Natural killer cell (primary cell): ENCODE data around the gene LPCAT3. TPM values are rescaled to one million over a fixed set of nuclear protein-coding genes. Genes with fewer than 3 reads are reported as not detected.

Experiments
- ATAC-seq, 3 donors: fragments of 150-1000 bp in 2 of 3; fragments of 200-7000 bp in 1 of 3; cut with Tn5 transposase; 1 replicate in 1 of 3; 2 replicates in 2 of 3; pipeline ENCODE4 v1.10.0; 2021; ENCODE audit warnings: mild to moderate bottlenecking in 2 of 3, moderate library complexity in 2 of 3
- DNase-seq, 2 donors: peaks; one replicate each; pipeline versions ENCODE4 v3.0.0 to v3.0.0-alpha.2; 2013 to 2021; ENCODE audit warnings: mixed read lengths in 1 of 2
- H3K27ac ChIP-seq: one replicate; pipeline ENCODE4 v1.5.1; 2013; ENCODE audit warnings: mild to moderate bottlenecking, low read length
- H3K27me3 ChIP-seq: one replicate; pipeline ENCODE4 v1.6.1; 2013; ENCODE audit warnings: low read length; ENCODE audit not compliant: control insufficient read depth, insufficient read depth
- H3K36me3 ChIP-seq: one replicate; pipeline ENCODE4 v1.6.1; 2013; ENCODE audit warnings: low read length; ENCODE audit not compliant: control insufficient read depth, insufficient read depth
- H3K4me1 ChIP-seq: one replicate; pipeline ENCODE4 v1.6.1; 2013; ENCODE audit warnings: low read length; ENCODE audit not compliant: control insufficient read depth, insufficient read depth
- H3K4me3 ChIP-seq: one replicate; pipeline ENCODE4 v1.5.1; 2013; ENCODE audit warnings: low read length
- H3K9me3 ChIP-seq: one replicate; pipeline ENCODE4 v1.6.1; 2013; ENCODE audit warnings: low read length; ENCODE audit not compliant: control insufficient read depth, insufficient read depth
- H3K27ac Mint-ChIP-seq, 2 donors: one replicate each; pipeline ENCODE4 v1.8.0; 2022; ENCODE audit warnings: mild to moderate bottlenecking in 2 of 2, mixed read lengths in 2 of 2, moderate library complexity in 1 of 2
- H3K27me3 Mint-ChIP-seq, 2 donors: one replicate each; pipeline ENCODE4 v1.8.0; 2022; ENCODE audit warnings: low read depth in 2 of 2, mixed read lengths in 2 of 2
- H3K36me3 Mint-ChIP-seq: one replicate; pipeline ENCODE4 v1.8.0; 2022; ENCODE audit warnings: mixed read lengths
- H3K4me1 Mint-ChIP-seq, 2 donors: one replicate each; pipeline ENCODE4 v1.8.0; 2022; ENCODE audit warnings: mixed read lengths in 2 of 2
- H3K4me3 Mint-ChIP-seq: one replicate; pipeline ENCODE4 v1.8.0; 2022; ENCODE audit warnings: mild to moderate bottlenecking, moderate library complexity, mixed read lengths
- H3K9me3 Mint-ChIP-seq, 2 donors: one replicate each; pipeline ENCODE4 v1.8.0; 2022; ENCODE audit warnings: mixed read lengths in 2 of 2
- CTCF ChIP-seq: fragments of 200-600 bp; IDR thresholded peaks from one replicate; pipeline ENCODE4 v1.8.0; 2022; ENCODE audit warnings: antibody characterized with exemption
- WGBS: methylation state at CpG from one replicate; pipeline ENCODE4 v1.1.7; 2013; ENCODE audit warnings: missing lambda C conversion rate; ENCODE audit not compliant: insufficient coverage; 5-methylcytosine and 5-hydroxymethylcytosine counted together
- intact Hi-C: fragments of 100-400 bp; cut with micrococcal nuclease; formaldehyde crosslinking; loops from one replicate; pipeline ENCODE4 v1.14.2; 2022
- total RNA-seq, 4 donors: library from RNA; stranded (reverse); fragments of 120-200 nt in 1 of 4; gene quantifications; one replicate each; pipeline versions ENCODE4 v1.2.3 to v1.2.4, GENCODE V29; 2013 to 2022

LPCAT3 gene
- total RNA-seq, 3 donors from 2014 or later (not counting 1 experiment from before 2014, with no cell fraction given): 45.6 to 54.3 (median 45.6) TPM

GRCh38 chr12:6979021-6979420 lies 39.3 kb downstream of the LPCAT3 start:
- no peak overlapping the region for H3K4me3 ChIP-seq
- no peaks in the 10 kb centered on the region for H3K9me3 Mint-ChIP-seq
- no peaks in the 10 kb centered on the region for H3K4me1 ChIP-seq
- H3K27me3 Mint-ChIP-seq: no peaks in the 10 kb centered on the region
- WGBS: 95% methylated on average over 6 of the region's 6 CpGs
- no peak for TF ChIP-seq CTCF
- H3K9me3 ChIP-seq: no peaks in the 10 kb centered on the region
- peaks cover 5% of the 10 kb centered on the region in 2 donors for H3K4me1 Mint-ChIP-seq
- H3K27ac Mint-ChIP-seq: peak overlapping the region in 1 of 2 donors; percentile 8
- intact Hi-C loops: no loop called here
- DNase-seq (no peak), ATAC-seq (no peak)
- H3K27me3 ChIP-seq: no peaks in the 10 kb centered on the region
- peaks cover 8% of the 10 kb centered on the region for H3K36me3 Mint-ChIP-seq
- peaks cover 75% of the 10 kb centered on the region for H3K36me3 ChIP-seq
- H3K27ac ChIP-seq: no peak overlapping the region
- H3K4me3 Mint-ChIP-seq: no peak overlapping the region

- no peak for DNase-seq
- Mint-ChIP-seq H3K4me3 (no peak overlapping the region), H3K36me3 (peaks cover 8% of the 10 kb centered on the region), H3K27me3 (no peaks in the 10 kb centered on the region), H3K27ac (peak overlapping the region in 1 of 2 donors; percentile 8), H3K9me3 (no peaks in the 10 kb centered on the region), H3K4me1 (peaks cover 5% of the 10 kb centered on the region in 2 donors)
- Histone ChIP-seq H3K36me3 (peaks cover 76% of the 10 kb centered on the region), H3K9me3 (no peaks in the 10 kb centered on the region), H3K4me3 (no peak overlapping the region), H3K27me3 (no peaks in the 10 kb centered on the region), H3K4me1 (no peaks in the 10 kb centered on the region), H3K27ac (no peak overlapping the region)
- no peak for TF ChIP-seq CTCF
- intact Hi-C loops: no loop called here
- ATAC-seq: no peak
- 91% methylated on average over 3 of the region's 3 CpGs for WGBS
These were observed 39.7 kb downstream of the LPCAT3 start for GRCh38 chr12:6978611-6979011.

GRCh38 chr12:6978188-6978587 lies 40.1 kb downstream of the LPCAT3 start:
- peaks cover 8% of the 10 kb centered on the region for H3K36me3 Mint-ChIP-seq
- H3K36me3 ChIP-seq: peaks cover 73% of the 10 kb centered on the region

More at GRCh38 chr12:6978188-6978587, 40.1 kb downstream of the LPCAT3 start:
- H3K9me3 ChIP-seq: no peaks in the 10 kb centered on the region
- peak overlapping the region in 1 of 2 donors; percentile 8 for H3K27ac Mint-ChIP-seq
- no peak overlapping the region for H3K27ac ChIP-seq
- H3K9me3 Mint-ChIP-seq: no peaks in the 10 kb centered on the region
- intact Hi-C loops: no loop called here
- H3K4me1 ChIP-seq: no peaks in the 10 kb centered on the region
- WGBS: 95% methylated on average over 6 of the region's 6 CpGs
- ATAC-seq (no peak), DNase-seq (no peak)
- H3K27me3 ChIP-seq: no peaks in the 10 kb centered on the region
- H3K4me1 Mint-ChIP-seq: peaks cover 5% of the 10 kb centered on the region in 2 donors
- TF ChIP-seq CTCF: no peak
- H3K27me3 Mint-ChIP-seq: no peaks in the 10 kb centered on the region
- no peak overlapping the region for H3K4me3 ChIP-seq
- H3K4me3 Mint-ChIP-seq: no peak overlapping the region
